CD4-positive, alpha-beta T cell treated with Interferon gamma for 1 hour (primary cell): ENCODE data around the gene EPS8L1.
"Not testable (repeated sequence)": the region's sequence is repeated elsewhere in the genome, so short reads cannot be mapped to it uniquely, and the experiment has no call there.

ENCODE experiments used
- DNase-seq: peaks from one replicate; pipeline ENCODE4 v3.0.0-alpha.2; 2020

Gene EPS8L1

GRCh38 chr19:55075371-55075998 is at the start of gene EPS8L1:
Gene EPS8L1 (plus strand): TSS chr19:55075869. CDS start chr19:55076445, 576 bp downstream.
- no peak for DNase-seq

- DNase-seq: not testable (repeated sequence)
Observed at GRCh38 chr19:55027140-55027471, 48.6 kb upstream of the EPS8L1 start.

- no peak for DNase-seq
Observed at GRCh38 chr19:55027472-55028337, 48.0 kb upstream of the EPS8L1 start.

GRCh38 chr19:55028757-55029156 is 46.9 kb upstream of the EPS8L1 start:
- DNase-seq: no peak

GRCh38 chr19:55031178-55031577 is 44.5 kb upstream of the EPS8L1 start:
- no peak for DNase-seq

GRCh38 chr19:55032170-55032800 is 43.4 kb upstream of the EPS8L1 start:
- DNase-seq: no peak

GRCh38 chr19:55032976-55033643 is 42.6 kb upstream of the EPS8L1 start:
- not testable (repeated sequence) for DNase-seq

GRCh38 chr19:55034751-55035150 is 40.9 kb upstream of the EPS8L1 start:
- no peak for DNase-seq

- no peak for DNase-seq
Observed at GRCh38 chr19:55036058-55036457, 39.6 kb upstream of the EPS8L1 start.

GRCh38 chr19:55037603-55038002 is 38.1 kb upstream of the EPS8L1 start:
- DNase-seq: not testable (repeated sequence)

- DNase-seq: not testable (repeated sequence)
Observed at GRCh38 chr19:55040654-55041053, 35.0 kb upstream of the EPS8L1 start.

- DNase-seq: no peak
Observed at GRCh38 chr19:55041244-55041626, 34.4 kb upstream of the EPS8L1 start.

GRCh38 chr19:55041627-55042343 is 33.9 kb upstream of the EPS8L1 start:
- DNase-seq: no peak

GRCh38 chr19:55042344-55042678 is 33.4 kb upstream of the EPS8L1 start:
- DNase-seq: no peak

- no peak for DNase-seq
Observed at GRCh38 chr19:55042688-55043087, 33.0 kb upstream of the EPS8L1 start.

GRCh38 chr19:55044286-55044685 is 31.4 kb upstream of the EPS8L1 start:
- DNase-seq: no peak

- DNase-seq: no peak
Observed at GRCh38 chr19:55044771-55045716, 30.6 kb upstream of the EPS8L1 start.

GRCh38 chr19:55046975-55047622 is 28.6 kb upstream of the EPS8L1 start:
- no peak for DNase-seq

- DNase-seq: no peak
Observed at GRCh38 chr19:55047951-55048350, 27.7 kb upstream of the EPS8L1 start.

- no peak for DNase-seq
Observed at GRCh38 chr19:55048446-55048845, 27.2 kb upstream of the EPS8L1 start.
